HG02852 (cell line): ENCODE data around the gene BST1.
"Not testable (repeated sequence)": the region's sequence is repeated elsewhere in the genome, so short reads cannot be mapped to it uniquely, and the experiment has no call there.

Experiments
- ATAC-seq: cut with Tn5 transposase; IDR thresholded peaks from one replicate; pipeline ENCODE4 v1.9.1; 2021; ENCODE audit warnings: mild to moderate bottlenecking, moderate library complexity; ENCODE audit not compliant: unreplicated experiment

The BST1 gene

GRCh38 chr4:15707363-15707715 lies 4.5 kb downstream of the BST1 start:
- ATAC-seq = no peak

DNA sequence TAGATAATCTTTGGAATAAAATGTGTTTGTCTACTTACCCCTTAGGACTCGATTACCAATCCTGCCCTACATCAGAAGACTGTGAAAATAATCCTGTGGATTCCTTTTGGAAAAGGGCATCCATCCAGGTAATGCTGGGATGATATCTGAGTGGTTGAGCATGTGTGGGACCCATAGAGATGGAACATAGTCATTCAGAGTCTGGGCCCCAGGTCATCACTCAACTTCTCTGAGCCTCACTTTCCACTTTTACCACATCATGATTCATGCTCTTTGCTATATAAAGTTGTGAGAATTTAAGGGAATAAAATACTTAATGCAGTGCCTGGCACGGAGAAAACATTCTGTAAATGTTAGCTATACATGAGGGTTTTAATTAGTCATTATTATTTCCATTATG lies 8.9 kb downstream of the BST1 start:
- no peak for ATAC-seq

DNA sequence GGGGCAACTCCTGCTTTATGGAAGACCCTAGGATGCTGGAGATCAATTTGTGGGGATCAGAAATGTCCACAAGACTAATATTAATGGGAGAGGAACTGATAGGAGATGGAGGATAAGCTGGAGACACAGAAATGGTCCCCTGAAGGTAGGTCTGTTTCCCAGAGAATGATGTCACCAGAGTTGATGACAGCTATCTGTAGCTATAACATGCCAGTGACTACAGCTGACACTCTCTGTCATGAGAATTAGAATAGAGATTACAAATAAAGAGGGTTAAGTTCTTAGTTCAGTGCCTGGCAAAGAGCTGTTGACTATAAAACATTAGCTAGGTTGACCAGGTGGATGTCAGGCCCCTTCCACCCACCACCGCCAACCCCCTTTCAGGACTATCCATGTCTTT lies 9.3 kb downstream of the BST1 start:
- ATAC-seq = no peak

GRCh38 chr4:15714141-15714540 lies 11.3 kb downstream of the BST1 start:
- no peak for ATAC-seq

DNA sequence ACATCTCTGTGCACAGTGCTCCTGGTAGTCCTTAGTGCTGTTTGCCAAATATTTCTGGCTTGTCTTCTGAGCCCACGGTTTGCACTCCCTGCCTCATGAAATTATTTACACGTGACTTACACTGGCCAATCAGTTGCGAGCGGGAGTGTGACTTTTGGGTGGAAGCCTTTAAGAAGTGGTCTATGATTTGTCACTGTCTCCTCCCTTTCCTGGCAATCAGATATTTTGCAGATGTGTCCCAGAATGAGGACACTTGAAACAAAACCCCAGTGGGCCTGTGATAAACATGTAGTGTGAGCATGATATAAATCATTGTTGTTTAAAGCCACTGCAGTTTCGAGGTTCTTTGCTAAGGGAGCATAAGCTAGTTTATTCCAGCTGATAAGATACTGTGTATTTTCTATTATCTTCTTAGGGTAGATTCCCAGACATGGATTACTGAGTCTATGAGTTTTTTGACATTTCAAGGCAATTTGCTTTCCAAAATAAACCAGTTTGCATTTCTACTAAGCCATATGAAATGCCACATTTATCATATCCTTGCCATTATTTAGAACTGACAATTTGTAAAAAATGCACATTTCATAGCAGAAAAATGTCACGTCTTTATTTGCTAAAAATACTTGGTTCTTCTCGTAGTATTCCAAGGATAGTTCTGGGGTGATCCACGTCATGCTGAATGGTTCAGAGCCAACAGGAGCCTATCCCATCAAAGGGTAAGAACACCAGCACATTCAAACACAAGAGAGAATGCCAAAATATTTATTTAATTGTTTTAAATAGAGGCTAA lies 12.0 kb downstream of the BST1 start:
- ATAC-seq = no peak

GRCh38 chr4:15716115-15716514 lies 13.2 kb downstream of the BST1 start:
- ATAC-seq = no peak

DNA sequence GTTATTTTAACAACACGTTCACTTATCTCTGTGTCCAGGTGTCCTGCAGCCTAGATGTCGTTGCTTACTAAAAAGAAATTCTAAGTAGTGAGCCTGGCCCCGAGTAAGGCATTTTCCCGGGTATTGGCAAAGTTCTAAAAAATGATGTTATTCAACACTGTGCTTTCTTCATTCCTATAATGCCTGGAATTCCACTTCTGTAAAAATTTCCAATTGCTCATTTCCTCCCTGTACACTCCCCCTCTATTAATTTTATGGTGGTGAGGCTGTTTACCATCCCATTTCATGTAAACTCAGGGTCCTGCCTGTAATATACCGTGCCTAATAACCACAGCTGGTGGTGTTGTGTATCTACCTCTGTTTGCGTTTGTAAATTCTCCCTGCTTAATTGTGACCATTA lies 14.2 kb downstream of the BST1 start:
- ATAC-seq = no peak

DNA sequence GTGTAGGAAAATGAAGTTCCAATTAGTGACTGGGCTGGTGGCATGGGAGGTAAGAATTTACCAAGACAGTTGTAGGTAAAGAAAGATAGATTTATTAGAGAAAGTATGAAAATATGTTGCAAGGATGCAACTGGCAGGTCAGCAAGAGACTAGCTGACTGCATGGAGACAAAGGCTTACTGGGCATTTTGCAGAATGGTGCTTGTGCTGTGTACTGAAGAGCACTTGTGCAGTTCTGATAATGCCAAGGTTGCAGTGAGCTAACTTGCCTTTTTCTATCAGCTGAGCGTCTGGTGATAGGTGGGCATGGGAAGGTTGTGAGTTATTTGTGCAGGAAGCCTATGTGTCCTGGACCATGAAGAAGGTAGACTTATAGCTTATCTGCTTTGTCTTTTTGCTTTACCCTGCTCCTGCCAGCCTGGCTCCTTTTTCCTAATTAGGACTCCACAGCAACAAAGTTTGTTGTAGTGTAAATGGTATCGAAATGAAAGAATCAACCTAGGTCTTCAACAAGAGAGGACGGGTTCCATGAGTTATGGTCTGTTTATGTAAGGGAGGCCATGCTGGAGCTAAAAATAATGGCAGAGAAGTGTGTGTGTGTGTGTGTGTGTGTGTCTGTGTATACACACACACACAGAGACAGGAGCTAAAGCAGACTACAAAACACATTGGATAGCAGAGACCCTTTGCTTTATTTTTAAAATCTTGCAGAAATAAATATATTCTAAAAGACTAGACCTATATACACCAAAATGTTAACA lies 15.0 kb downstream of the BST1 start:
- no peak for ATAC-seq

DNA sequence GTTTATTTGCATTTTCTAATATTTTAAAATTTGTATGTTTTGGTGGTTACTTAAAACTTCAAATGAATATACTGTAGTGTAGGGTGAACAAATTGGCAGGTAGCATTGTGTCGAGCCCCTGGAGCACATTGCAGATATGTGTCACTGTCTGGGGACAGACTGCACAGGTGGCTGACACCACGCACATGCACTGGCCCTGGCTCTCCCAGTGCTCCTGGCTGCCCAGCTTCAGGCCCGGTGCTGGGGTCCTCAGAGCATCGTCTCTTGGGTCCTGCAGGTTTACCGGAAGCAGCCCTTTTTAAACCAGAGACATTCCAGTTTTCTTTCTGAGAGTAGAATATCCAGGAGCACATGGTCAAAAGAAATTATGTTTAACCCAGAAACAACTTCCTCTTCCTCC lies 15.6 kb downstream of the BST1 start:
- ATAC-seq = no peak

- no peak for ATAC-seq
These were observed 16.1 kb downstream of the BST1 start for GRCh38 chr4:15718959-15719358.

- no peak for ATAC-seq
These were observed 16.6 kb downstream of the BST1 start for GRCh38 chr4:15719506-15719905.

GRCh38 chr4:15720851-15721250 lies 18.0 kb downstream of the BST1 start:
- ATAC-seq = no peak

DNA sequence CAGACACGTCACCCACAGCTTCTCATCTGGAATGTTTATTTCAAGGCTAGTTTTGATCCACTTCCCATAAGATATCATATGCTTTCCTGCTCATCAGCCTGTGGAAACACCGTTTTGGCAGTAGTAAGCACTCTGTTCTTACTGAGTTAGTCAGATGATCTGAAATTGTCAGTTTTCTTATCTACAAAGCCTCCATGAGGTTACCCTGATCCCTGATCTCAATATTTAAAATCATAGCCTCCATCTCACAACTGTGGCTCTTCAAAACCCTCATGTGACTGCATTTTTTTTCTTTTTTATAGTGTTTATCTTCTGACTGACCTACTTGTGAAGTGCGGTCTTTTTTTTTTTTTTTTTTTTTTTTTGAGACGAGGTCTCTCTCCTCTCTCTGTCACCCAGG lies 22.7 kb downstream of the BST1 start:
- no peak for ATAC-seq

GRCh38 chr4:15729910-15730533 lies 27.2 kb downstream of the BST1 start:
- ATAC-seq = peak; percentile 73

GRCh38 chr4:15733061-15733460 lies 30.2 kb downstream of the BST1 start:
- not testable (repeated sequence) for ATAC-seq

DNA sequence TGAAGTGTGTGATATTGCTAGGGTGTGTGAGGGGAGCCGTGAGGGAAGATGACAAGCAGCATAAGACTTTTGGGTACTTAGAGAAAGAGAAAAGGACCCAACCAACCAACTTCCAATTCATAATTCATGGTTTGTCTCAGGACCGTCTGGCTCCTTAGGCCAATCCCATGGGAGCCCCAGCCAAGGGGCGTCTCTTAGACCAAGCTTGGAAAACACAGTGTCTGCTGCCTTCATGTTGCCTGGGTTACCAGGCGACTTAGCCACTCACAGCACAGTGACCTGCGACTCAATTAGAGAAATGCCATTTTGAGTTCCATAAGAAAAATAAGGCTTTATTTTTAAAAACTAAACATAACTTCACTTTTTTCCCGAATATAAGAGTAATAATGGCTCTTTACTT lies 32.7 kb downstream of the BST1 start:
- ATAC-seq = no peak

- ATAC-seq = no peak
These were observed 33.7 kb downstream of the BST1 start for GRCh38 chr4:15736514-15737050.

GRCh38 chr4:15737255-15737654 lies 34.4 kb downstream of the BST1 start:
- ATAC-seq = no peak

GRCh38 chr4:15738877-15739276 lies 36.0 kb downstream of the BST1 start:
- ATAC-seq = no peak

GRCh38 chr4:15740764-15741404 lies 38.0 kb downstream of the BST1 start:
- ATAC-seq = no peak

GRCh38 chr4:15742083-15742582 lies 39.3 kb downstream of the BST1 start:
- ATAC-seq = no peak
